ELR (cell line): ENCODE measurements around the gene ANO1.
"Not testable (repeated sequence)": the region's sequence is repeated elsewhere in the genome, so short reads cannot be mapped to it uniquely, and the experiment has no call there.

Experiments
- DNase-seq: peaks from one replicate; pipeline ENCODE4 v3.0.0-alpha.2; 2015; ENCODE audit warnings: low read depth

Gene ANO1

GRCh38 chr11:70078095-70078780 is at the start of gene ANO1:
Gene ANO1, plus strand, starts transcription at chr11:70078317. Its CDS starts 290 bp downstream, at chr11:70078607.
- no peak for DNase-seq

GRCh38 chr11:70029115-70029860 is 48.8 kb upstream of the ANO1 start:
- DNase-seq, result no peak

GRCh38 chr11:70029861-70030380 is 48.2 kb upstream of the ANO1 start:
- DNase-seq, result no peak

GRCh38 chr11:70030412-70030811 is 47.7 kb upstream of the ANO1 start:
- no peak for DNase-seq

GRCh38 chr11:70031631-70032469 is 46.3 kb upstream of the ANO1 start:
- no peak for DNase-seq

GRCh38 chr11:70032470-70032795 is 45.7 kb upstream of the ANO1 start:
- DNase-seq, result no peak

- no peak for DNase-seq
Observed at GRCh38 chr11:70032943-70033710, 45.0 kb upstream of the ANO1 start.

GRCh38 chr11:70033711-70034070 is 44.4 kb upstream of the ANO1 start:
- no peak for DNase-seq

- no peak for DNase-seq
Observed at GRCh38 chr11:70034740-70035365, 43.3 kb upstream of the ANO1 start.

GRCh38 chr11:70035665-70036064 is 42.5 kb upstream of the ANO1 start:
- not testable (repeated sequence) for DNase-seq

GRCh38 chr11:70036971-70037882 is 40.9 kb upstream of the ANO1 start:
- no peak for DNase-seq

GRCh38 chr11:70038034-70038834 is 39.9 kb upstream of the ANO1 start:
- DNase-seq, result no peak

- DNase-seq, result no peak
Observed at GRCh38 chr11:70040452-70040851, 37.7 kb upstream of the ANO1 start.

GRCh38 chr11:70040869-70041501 is 37.1 kb upstream of the ANO1 start:
- no peak for DNase-seq

GRCh38 chr11:70043482-70043881 is 34.6 kb upstream of the ANO1 start:
- no peak for DNase-seq

GRCh38 chr11:70046089-70046488 is 32.0 kb upstream of the ANO1 start:
- DNase-seq, result no peak

- DNase-seq, result peak; percentile 20
Observed at GRCh38 chr11:70048279-70049024, 29.7 kb upstream of the ANO1 start.

GRCh38 chr11:70049045-70049444 is 29.1 kb upstream of the ANO1 start:
- DNase-seq, result no peak
